ENCODE data around the gene NCOA1. TPM values are rescaled to one million over a fixed set of nuclear protein-coding genes. Genes with fewer than 3 reads are reported as not detected.

Gene NCOA1
- total and polyA plus RNA-seq, 4 donors, result 6.5 to 26.6 (median 16.3) TPM

- Histone ChIP-seq H3K36me3 (ENCODE audit: control insufficient read depth in 4 of 4, insufficient read depth in 3 of 4, low read depth in 1 of 4, low read length in 3 of 4) (peaks cover 0 to 3% (median under 1%) of the 10 kb centered on the region in 4 donors), H3K4me3 (ENCODE audit: low read depth in 1 of 3, low read length in 3 of 3) (no peak overlapping the region), H3K27ac (ENCODE audit: low read depth in 1 of 2, low read length in 2 of 2) (no peak overlapping the region), H3K27me3 (ENCODE audit: control insufficient read depth in 4 of 4, insufficient read depth in 4 of 4, low read length in 3 of 4) (no peaks in the 10 kb centered on the region), H3K9ac (ENCODE audit: low read depth in 1 of 2, low read length in 2 of 2) (no peak overlapping the region), H3K4me1 (ENCODE audit: control insufficient read depth in 4 of 4, insufficient read depth in 4 of 4, low read length in 3 of 4) (peaks cover 10 to 32% (median 14%) of the 10 kb centered on the region in 4 donors), H3K9me3 (ENCODE audit: control insufficient read depth in 4 of 4, low read length in 3 of 4) (no peaks in the 10 kb centered on the region)
- WGBS, result 72% methylated on average over 3 of the region's 3 CpGs
- TF ChIP-seq RXRA (IDR thresholded peaks at IDR 0.05) (no peak), JUND (IDR thresholded peaks at IDR 0.05) (no peak), MAX (IDR thresholded peaks at IDR 0.05) (no peak), SP1 (IDR thresholded peaks at IDR 0.05) (no peak), ATF3 (IDR thresholded peaks at IDR 0.05) (no peak), GABPA (IDR thresholded peaks at IDR 0.05 in 1 of 2, conservative IDR thresholded peaks at IDR 0.05 in 1 of 2) (no peak), CTCF (IDR thresholded peaks at IDR 0.05; ENCODE audit: low read depth, low read length, missing input control) (no peak), TAF1 (conservative IDR thresholded peaks at IDR 0.05) (no peak), FOXA2 (IDR thresholded peaks at IDR 0.05) (no peak), NR2F2 (IDR thresholded peaks at IDR 0.05) (no peak), ZBTB33 (IDR thresholded peaks at IDR 0.05) (no peak), YY1 (IDR thresholded peaks at IDR 0.05) (no peak)
- no peak for DNase-seq (ENCODE audit: low spot score)
Measured at GRCh38 chr2:24720310-24720709, 229.3 kb downstream of the NCOA1 start.

GRCh38 chr2:24721470-24721869, 230.4 kb downstream of the NCOA1 start:
- Histone ChIP-seq H3K27ac (ENCODE audit: low read depth in 1 of 2, low read length in 2 of 2) (peak overlapping the region in 1 of 2 donors; percentile 2), H3K9me3 (ENCODE audit: control insufficient read depth in 4 of 4, low read length in 3 of 4) (no peaks in the 10 kb centered on the region), H3K36me3 (ENCODE audit: control insufficient read depth in 4 of 4, insufficient read depth in 3 of 4, low read depth in 1 of 4, low read length in 3 of 4) (peaks cover 0 to 3% (median under 1%) of the 10 kb centered on the region in 4 donors), H3K9ac (ENCODE audit: low read depth in 1 of 2, low read length in 2 of 2) (no peak overlapping the region), H3K27me3 (ENCODE audit: control insufficient read depth in 4 of 4, insufficient read depth in 4 of 4, low read length in 3 of 4) (no peaks in the 10 kb centered on the region), H3K4me3 (ENCODE audit: low read depth in 1 of 3, low read length in 3 of 3) (no peak overlapping the region), H3K4me1 (ENCODE audit: control insufficient read depth in 4 of 4, insufficient read depth in 4 of 4, low read length in 3 of 4) (peaks cover 10 to 32% (median 14%) of the 10 kb centered on the region in 4 donors)
- no peak for DNase-seq (ENCODE audit: low spot score)
- TF ChIP-seq NR2F2 (IDR thresholded peaks at IDR 0.05) (no peak), HNF4A (conservative IDR thresholded peaks at IDR 0.05) (peak; percentile 39 to 46), RXRA (IDR thresholded peaks at IDR 0.05) (peak; percentile 52 to 55), RAD21 (IDR thresholded peaks at IDR 0.05) (peak; percentile 17 to 40), ATF3 (IDR thresholded peaks at IDR 0.05) (no peak), SP1 (IDR thresholded peaks at IDR 0.05) (peak; percentile 59), HNF4G (IDR thresholded peaks at IDR 0.05) (no peak), YY1 (IDR thresholded peaks at IDR 0.05) (peak; percentile 78)

Data from liver (tissue), 9 donors.